ENCODE measurements around the gene ANKRD36B.
"Not testable (repeated sequence)": the region's sequence is repeated elsewhere in the genome, so short reads cannot be mapped to it uniquely, and the experiment has no call there.

The ANKRD36B gene

DNA sequence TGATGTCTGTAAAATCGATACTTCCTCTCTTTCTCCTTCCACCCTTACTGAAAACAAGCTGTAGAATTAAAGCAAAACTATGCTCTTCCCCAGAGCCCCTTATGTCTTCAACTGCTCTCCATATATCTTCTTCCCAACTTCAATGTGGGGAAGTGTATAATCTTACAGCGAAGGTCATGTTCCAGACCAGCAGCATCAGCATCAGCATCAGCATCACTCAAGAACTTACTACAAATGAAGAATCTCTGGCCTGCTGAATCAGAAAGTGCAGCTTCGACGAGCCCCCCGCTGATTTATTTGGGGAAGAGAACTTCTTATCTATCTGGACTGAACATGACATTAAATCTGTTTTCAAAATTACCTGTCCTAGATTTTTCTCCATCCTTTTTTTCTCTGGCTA, 40.6 kb downstream of the ANKRD36B start:
- not testable (repeated sequence) for DNase-seq (ENCODE audit: low read depth)

DNA sequence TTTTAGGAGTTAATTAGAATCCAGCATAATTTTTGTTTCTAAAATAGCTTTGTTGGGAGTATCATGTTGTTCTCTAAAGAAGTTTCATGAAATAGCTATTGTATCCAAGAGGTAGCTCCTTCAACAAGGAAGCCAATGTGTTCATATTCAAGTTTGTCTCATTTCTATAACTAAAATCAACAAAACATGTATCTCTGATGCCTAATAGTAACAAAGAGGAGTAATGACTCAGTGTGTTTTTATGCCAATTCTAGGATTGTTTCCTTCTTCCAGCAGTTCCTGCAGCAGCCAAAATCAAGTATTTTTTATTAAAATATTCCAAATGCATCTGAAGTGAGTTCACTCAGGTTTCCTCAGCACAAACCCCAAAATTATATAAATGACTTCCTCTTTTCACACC, 41.1 kb downstream of the ANKRD36B start:
- DNase-seq (ENCODE audit: low read depth): not testable (repeated sequence)

DNA sequence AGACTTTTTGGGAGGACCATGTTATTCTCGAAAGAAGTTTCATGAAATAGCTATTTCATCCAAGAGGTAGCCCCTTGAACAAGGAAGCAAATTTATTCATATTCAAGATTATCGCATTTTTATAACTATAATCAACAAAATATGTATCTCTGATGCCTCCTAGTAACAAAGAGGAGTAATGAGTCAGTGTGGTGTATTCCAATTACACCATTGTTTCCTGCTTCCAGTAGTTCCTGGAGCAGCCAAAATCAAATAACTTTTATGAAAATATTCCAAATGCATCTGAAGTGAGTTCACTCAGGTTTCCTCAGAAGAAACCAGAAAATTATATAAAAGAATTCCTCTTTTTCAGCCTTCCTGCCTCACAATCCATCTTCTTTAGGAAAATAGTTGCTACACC, 43.0 kb downstream of the ANKRD36B start:
- no peak for DNase-seq (ENCODE audit: low read depth)

DNA sequence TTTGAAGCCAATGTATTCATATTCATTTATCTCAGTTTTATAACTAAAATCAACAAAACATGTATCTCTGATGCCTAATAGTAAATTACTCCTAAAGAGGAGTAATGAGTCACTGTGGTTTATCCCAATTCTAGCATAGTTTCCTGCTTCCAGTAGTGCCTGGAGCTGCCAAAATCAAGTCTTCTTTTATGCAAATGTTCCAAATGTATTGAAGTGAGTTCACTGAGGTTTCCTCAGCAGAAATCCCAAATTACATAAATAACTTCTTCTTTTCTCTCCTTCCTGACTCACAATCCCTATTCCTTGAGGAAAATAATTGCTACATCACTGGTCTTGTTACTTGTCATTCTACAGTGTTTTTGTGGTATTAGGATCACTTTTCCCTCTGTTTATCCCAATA, 44.8 kb downstream of the ANKRD36B start:
- not testable (repeated sequence) for DNase-seq (ENCODE audit: low read depth)

DNA sequence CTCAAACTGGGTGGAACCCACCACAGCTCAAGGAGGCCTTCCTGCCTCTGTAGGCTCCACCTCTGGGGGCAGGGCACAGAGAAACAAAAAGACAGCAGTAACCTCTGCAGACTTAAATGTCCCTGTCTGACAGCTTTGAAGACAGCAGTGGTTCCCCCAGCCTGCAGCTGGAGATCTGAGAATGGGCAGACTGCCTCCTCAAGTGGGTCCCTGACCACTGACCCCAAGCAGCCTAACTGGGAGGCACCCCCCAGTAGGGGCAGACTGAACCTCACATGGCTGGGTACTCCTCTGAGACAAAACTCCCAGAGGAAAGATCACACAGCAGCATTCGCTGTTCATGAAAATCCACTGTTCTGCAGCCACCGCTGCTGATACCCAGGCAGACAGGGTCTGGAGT, 63.8 kb downstream of the ANKRD36B start:
- not testable (repeated sequence) for DNase-seq (ENCODE audit: low read depth)

DNA sequence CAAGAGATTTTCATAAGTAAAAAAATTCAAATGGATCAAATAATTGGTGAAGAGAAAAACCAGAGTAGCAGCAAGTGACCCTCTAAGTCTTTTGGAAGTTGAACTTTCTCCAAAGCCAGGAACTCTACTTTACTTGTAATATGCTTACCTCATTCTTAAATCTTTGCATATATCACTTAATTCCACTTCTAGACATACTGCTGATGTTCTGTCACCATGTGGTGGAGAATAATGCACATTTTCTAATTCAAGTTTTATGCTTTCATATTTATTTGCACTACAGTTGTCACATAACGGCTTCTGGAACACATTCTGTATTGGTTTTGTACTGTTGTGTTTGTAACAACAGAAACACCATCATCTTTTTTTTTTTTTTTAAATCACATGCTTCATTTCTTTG, 65.9 kb downstream of the ANKRD36B start:
- DNase-seq (ENCODE audit: low read depth): not testable (repeated sequence)

DNA sequence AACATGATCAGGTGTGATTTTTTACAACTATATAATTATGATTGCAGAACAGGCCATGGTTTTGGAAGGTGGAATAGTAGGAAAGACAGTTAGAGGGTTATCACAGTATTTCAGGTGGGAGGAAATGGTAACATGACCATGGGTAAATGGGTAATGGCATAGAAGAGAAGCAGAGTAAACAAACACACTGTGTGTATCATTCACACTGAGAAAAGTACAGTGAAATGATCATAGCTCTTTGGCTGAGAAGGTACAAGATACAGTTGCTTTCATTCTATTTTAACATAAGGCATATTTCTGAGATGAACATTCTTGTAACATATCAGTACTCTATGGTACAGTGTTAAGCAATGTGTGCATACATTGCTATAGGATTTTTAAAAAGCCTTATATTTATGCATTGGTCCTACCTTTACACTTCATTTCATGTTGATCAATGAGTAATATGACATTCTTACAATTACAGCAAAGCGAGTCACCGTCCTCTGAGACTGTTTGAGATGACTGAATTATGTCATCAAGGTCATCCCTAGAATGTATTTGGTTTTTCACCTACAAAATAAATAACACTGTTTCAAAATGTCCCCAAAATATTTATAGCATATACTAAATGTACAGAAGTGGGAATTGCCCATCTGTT, 66.6 kb downstream of the ANKRD36B start:
- DNase-seq (ENCODE audit: low read depth): not testable (repeated sequence)

DNA sequence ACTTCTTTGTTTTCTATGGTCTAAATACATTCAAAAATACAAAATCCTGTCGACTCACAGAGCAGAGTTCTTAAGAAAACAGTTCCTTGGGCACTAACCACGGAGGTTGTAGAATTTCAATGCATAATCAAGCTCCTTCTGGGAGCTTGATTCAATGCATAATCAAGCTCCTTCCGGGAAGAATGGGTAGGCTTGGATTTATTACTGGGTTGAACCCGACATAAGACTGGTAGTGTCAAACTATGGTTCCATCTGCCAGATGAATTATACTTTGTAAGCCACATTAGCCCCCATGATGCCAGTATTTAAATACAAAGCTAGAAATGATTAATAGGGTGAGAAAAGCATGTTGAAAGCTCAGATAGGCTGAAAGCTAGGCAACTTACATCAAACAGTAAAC, 94.0 kb downstream of the ANKRD36B start:
- not testable (repeated sequence) for DNase-seq (ENCODE audit: low read depth)

DNA sequence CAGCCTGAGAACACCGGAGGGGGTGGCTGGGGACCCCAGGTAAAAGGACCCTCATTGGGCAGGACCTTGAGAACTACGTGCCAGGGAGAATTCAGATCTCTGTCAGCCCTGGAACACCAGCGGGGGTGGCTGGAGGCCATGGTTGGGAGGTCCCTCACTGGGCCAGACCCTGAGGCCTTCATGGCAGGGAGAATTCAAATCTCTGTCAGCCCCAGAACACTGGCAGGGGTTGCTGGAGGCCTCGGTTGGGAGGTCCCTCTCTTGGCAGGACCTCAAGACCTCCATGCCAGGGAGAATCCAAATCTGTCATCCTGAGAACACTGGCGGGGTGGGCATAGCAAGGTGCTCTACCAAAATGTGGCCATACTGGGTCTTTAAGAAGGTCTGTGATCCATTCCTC, 99.5 kb downstream of the ANKRD36B start:
- not testable (repeated sequence) for DNase-seq (ENCODE audit: low read depth)

Data from stimulated activated CD8-positive, alpha-beta memory T cell treated with anti-CD3 and anti-CD28 coated beads, Interleukin-15, amount 100 ng/mL, for 1 hour (primary cell).